HepG2 (cell line): Measurements from ENCODE around the gene CST4. TPM values are rescaled to one million over a fixed set of nuclear protein-coding genes. Genes with fewer than 3 reads are reported as not detected.

Source experiments
- BRF2 ChIP-seq: sonication (generic); formaldehyde crosslinking; IDR thresholded peaks from 2 replicates; pipeline ENCODE4 v1.8.1; 2022; ENCODE audit warnings: mild to moderate bottlenecking, missing genetic modification reagents
- CAMTA2 ChIP-seq: sonication (generic); formaldehyde crosslinking; IDR thresholded peaks from 2 replicates; pipeline ENCODE4 v1.4.0; 2020; ENCODE audit warnings: mild to moderate bottlenecking, missing genetic modification reagents, borderline replicate concordance
- E2F2 ChIP-seq: sonication (generic); formaldehyde crosslinking; IDR thresholded peaks from 2 replicates; pipeline ENCODE4 v1.4.0; 2020; ENCODE audit warnings: missing genetic modification reagents, borderline replicate concordance
- KDM5A ChIP-seq: fragments of 200-600 bp; sonication (generic); IDR thresholded peaks from 2 replicates; pipeline ENCODE4 v1.7.0; 2018; ENCODE audit warnings: antibody characterized with exemption, mild to moderate bottlenecking, low read length, borderline replicate concordance
- KLF15 ChIP-seq: sonication (generic); formaldehyde crosslinking; IDR thresholded peaks from 2 replicates; pipeline ENCODE4 v1.8.1; 2023; ENCODE audit warnings: borderline replicate concordance, mild to moderate bottlenecking, inconsistent platforms, missing genetic modification reagents, mixed read lengths
- MAFF ChIP-seq: IDR thresholded peaks from 2 replicates; pipeline ENCODE4 v1.6.1; 2011; ENCODE audit warnings: low read depth, low read length, improper control_type of control experiment
- MBD4 ChIP-seq: IDR thresholded peaks from 2 replicates; pipeline ENCODE4 v1.6.1; 2012; ENCODE audit warnings: low read length, inconsistent platforms, borderline replicate concordance
- MEIS1 ChIP-seq: sonication (generic); formaldehyde crosslinking; IDR thresholded peaks from 2 replicates; pipeline ENCODE4 v1.9.0; 2021; ENCODE audit warnings: mild to moderate bottlenecking, missing genetic modification reagents, moderate library complexity, borderline replicate concordance
- MIXL1 ChIP-seq: IDR thresholded peaks from 2 replicates; pipeline ENCODE4 v1.6.1; 2016
- MTA1 ChIP-seq: sonication (generic); formaldehyde crosslinking; IDR thresholded peaks from 2 replicates; pipeline ENCODE4 v1.4.0; 2020; ENCODE audit warnings: missing genetic modification reagents, mild to moderate bottlenecking, borderline replicate concordance
- MTF1 ChIP-seq: sonication (generic); formaldehyde crosslinking; IDR thresholded peaks from 2 replicates; pipeline ENCODE4 v1.5.0; 2020; ENCODE audit warnings: missing genetic modification reagents
- PHF20 ChIP-seq: sonication (generic); formaldehyde crosslinking; IDR thresholded peaks from 2 replicates; pipeline ENCODE4 v1.5.0; 2020; ENCODE audit warnings: mild to moderate bottlenecking, missing genetic modification reagents
- TOPORS ChIP-seq: sonication (generic); formaldehyde crosslinking; IDR thresholded peaks from 2 replicates; pipeline ENCODE4 v1.8.0; 2023; ENCODE audit warnings: mild to moderate bottlenecking, missing genetic modification reagents
- U2AF1 ChIP-seq: fragments of 200-400 bp; formaldehyde crosslinking; optimal IDR thresholded peaks from 2 replicates; pipeline ENCODE3; 2017; ENCODE audit warnings: mild to moderate bottlenecking, low read depth, low read length
- ZC3H4 ChIP-seq: sonication (generic); formaldehyde crosslinking; IDR thresholded peaks from 2 replicates; pipeline ENCODE4 v1.4.0; 2020; ENCODE audit warnings: missing genetic modification reagents, borderline replicate concordance
- ZFP36L2 ChIP-seq: sonication (generic); formaldehyde crosslinking; IDR thresholded peaks from 2 replicates; pipeline ENCODE4 v1.4.0; 2020; ENCODE audit warnings: missing genetic modification reagents
- ZKSCAN5 ChIP-seq: sonication (generic); formaldehyde crosslinking; IDR thresholded peaks from 2 replicates; pipeline ENCODE4 v1.5.1; 2020; ENCODE audit warnings: mild to moderate bottlenecking, missing genetic modification reagents
- ZNF121 ChIP-seq: sonication (generic); formaldehyde crosslinking; IDR thresholded peaks from 2 replicates; pipeline ENCODE4 v1.5.0; 2020; ENCODE audit warnings: mild to moderate bottlenecking, missing genetic modification reagents
- ZNF33B ChIP-seq: sonication (generic); formaldehyde crosslinking; IDR thresholded peaks from 2 replicates; pipeline ENCODE4 v1.5.1; 2020; ENCODE audit warnings: mild to moderate bottlenecking, missing genetic modification reagents
- ZNF432 ChIP-seq: sonication (generic); formaldehyde crosslinking; IDR thresholded peaks from 2 replicates; pipeline ENCODE4 v1.5.0; 2020; ENCODE audit warnings: missing genetic modification reagents, mild to moderate bottlenecking, borderline replicate concordance
- ZNF468 ChIP-seq: sonication (generic); formaldehyde crosslinking; IDR thresholded peaks from 2 replicates; pipeline ENCODE4 v1.8.0; 2022; ENCODE audit warnings: mild to moderate bottlenecking, moderate library complexity, missing genetic modification reagents
- ZNF546 ChIP-seq: sonication (generic); formaldehyde crosslinking; conservative IDR thresholded peaks from 2 replicates; pipeline ENCODE4 v1.8.1; 2023; ENCODE audit warnings: mild to moderate bottlenecking, missing genetic modification reagents
- ZNF615 ChIP-seq: sonication (generic); formaldehyde crosslinking; IDR thresholded peaks from 2 replicates; pipeline ENCODE4 v1.5.0; 2020; ENCODE audit warnings: mild to moderate bottlenecking, missing genetic modification reagents, borderline replicate concordance
- ZNF782 ChIP-seq: sonication (generic); formaldehyde crosslinking; IDR thresholded peaks from 2 replicates; pipeline ENCODE4 v1.4.0; 2020; ENCODE audit warnings: missing genetic modification reagents, mild to moderate bottlenecking, borderline replicate concordance
- ZNF816 ChIP-seq: sonication (generic); formaldehyde crosslinking; IDR thresholded peaks from 2 replicates; pipeline ENCODE4 v1.8.0; 2022; ENCODE audit warnings: missing genetic modification reagents, mild to moderate bottlenecking, borderline replicate concordance
- polyA plus RNA-seq, 8 experiments: library from polyadenylated mRNA; depleted of rRNA in 3 of 8; stranded (reverse) in 7 of 8; unstranded in 1 of 8; fragments of >200 nt; fragmentation: Illumina TruSeq in 4 of 8; extraction: Trizol in 4 of 8; gene quantifications; 2 replicates each; pipeline versions ENCODE4 v1.2.1 to v1.2.3, GENCODE V29; 2011 to 2016; ENCODE audit warnings: low read depth in 4 of 8, missing spikeins in 1 of 8, mixed read lengths in 1 of 8; ENCODE audit not compliant: insufficient read depth in 1 of 8
- total RNA-seq, 5 experiments: library from RNA; depleted of rRNA; stranded (reverse); fragments of >200 nt; fragmentation: Illumina TruSeq; extraction: Trizol; gene quantifications; 2 replicates each; pipeline ENCODE4 v1.2.3, GENCODE V29; 2016; ENCODE audit warnings: low read depth in 1 of 5
- TF ChIP-seq, protein P1 (sequence below): sonication (generic); formaldehyde crosslinking; IDR thresholded peaks from 2 replicates; pipeline ENCODE4 v1.9.0; 2021; ENCODE audit warnings: missing genetic modification reagents, borderline replicate concordance
- TF ChIP-seq, protein P2 (sequence below): sonication (generic); formaldehyde crosslinking; IDR thresholded peaks from 2 replicates; pipeline ENCODE4 v1.4.0; 2020; ENCODE audit warnings: missing genetic modification reagents

Gene CST4
- total and polyA plus RNA-seq, 2 of the 13 experiments (the other 11 are each of a cell fraction or from before 2014, with no cell fraction given) = not detected

- TF ChIP-seq CAMTA2 = 0 out of 2 replicates have a peak, but pooled peaks have one; percentile 27
- TF ChIP-seq MEIS1 (CRISPR knock-in tag) = no peak
- peak; percentile 70 for TF ChIP-seq U2AF1
- no peak for TF ChIP-seq ZNF816 (CRISPR knock-in tag)
- no peak for TF ChIP-seq MAFF
- no peak for TF ChIP-seq ZNF121 (CRISPR knock-in tag)
- no peak for TF ChIP-seq E2F2 (CRISPR knock-in tag)
- no peak for TF ChIP-seq BRF2 (CRISPR knock-in tag)
- no peak for TF ChIP-seq ZFP36L2 (CRISPR knock-in tag)
- no peak for TF ChIP-seq ZNF468 (CRISPR knock-in tag)
- TF ChIP-seq MBD4 = no peak
- TF ChIP-seq MTA1 (CRISPR knock-in tag) = 0 out of 2 replicates have a peak, but pooled peaks have one; percentile 42
- peak; percentile 38; the same call in 1 of the 2 replicates for TF ChIP-seq PHF20
- peak; percentile 57; the same call in 1 of the 2 replicates for TF ChIP-seq ZC3H4
- 0 out of 2 replicates have a peak, but pooled peaks have one; percentile 13 for TF ChIP-seq ZNF33B (CRISPR knock-in tag)
- peak; percentile 47; the same call in 1 of the 2 replicates for TF ChIP-seq MIXL1 (CRISPR knock-in tag)
- no peak for TF ChIP-seq ZNF782
- no peak for TF ChIP-seq ZNF432 (CRISPR knock-in tag)
- TF ChIP-seq ZNF546 (CRISPR knock-in tag) = peak; percentile 64
- TF ChIP-seq MTF1 (CRISPR knock-in tag) = no peak
- TF ChIP-seq TOPORS (CRISPR knock-in tag) = no peak
- TF ChIP-seq, protein P1, sequence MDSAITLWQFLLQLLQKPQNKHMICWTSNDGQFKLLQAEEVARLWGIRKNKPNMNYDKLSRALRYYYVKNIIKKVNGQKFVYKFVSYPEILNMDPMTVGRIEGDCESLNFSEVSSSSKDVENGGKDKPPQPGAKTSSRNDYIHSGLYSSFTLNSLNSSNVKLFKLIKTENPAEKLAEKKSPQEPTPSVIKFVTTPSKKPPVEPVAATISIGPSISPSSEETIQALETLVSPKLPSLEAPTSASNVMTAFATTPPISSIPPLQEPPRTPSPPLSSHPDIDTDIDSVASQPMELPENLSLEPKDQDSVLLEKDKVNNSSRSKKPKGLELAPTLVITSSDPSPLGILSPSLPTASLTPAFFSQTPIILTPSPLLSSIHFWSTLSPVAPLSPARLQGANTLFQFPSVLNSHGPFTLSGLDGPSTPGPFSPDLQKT (CRISPR knock-in tag) = no peak
- no peak for TF ChIP-seq KLF15 (CRISPR knock-in tag)
- TF ChIP-seq KDM5A = no peak
- no peak for TF ChIP-seq ZNF615 (CRISPR knock-in tag)
- TF ChIP-seq ZKSCAN5 (CRISPR knock-in tag) = no peak
- TF ChIP-seq, protein P2, sequence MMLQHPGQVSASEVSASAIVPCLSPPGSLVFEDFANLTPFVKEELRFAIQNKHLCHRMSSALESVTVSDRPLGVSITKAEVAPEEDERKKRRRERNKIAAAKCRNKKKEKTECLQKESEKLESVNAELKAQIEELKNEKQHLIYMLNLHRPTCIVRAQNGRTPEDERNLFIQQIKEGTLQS (CRISPR knock-in tag) = no peak
Measured at GRCh38 chr20:23640671-23641667, 47.9 kb downstream of the CST4 start (continued).
